ENCODE results near the gene NUDT3. TPM values are rescaled to one million over a fixed set of nuclear protein-coding genes. Genes with fewer than 3 reads are reported as not detected.

Gene NUDT3
- total RNA-seq, 1 donor from 2014 or later = 16.7 TPM

GRCh38 chr6:34277763-34278112 lies 114.7 kb downstream of the NUDT3 start:
- no peak overlapping the region for H3K4me3 Mint-ChIP-seq (ENCODE audit: unreplicated experiment)
- H3K27me3 ChIP-seq (ENCODE audit: insufficient read depth, low read length) = no peaks in the 10 kb centered on the region
- TF ChIP-seq EZH2 (IDR thresholded peaks at IDR 0.05; ENCODE audit: insufficient read depth, low read length) (no peak), CTCF (IDR thresholded peaks at IDR 0.05; ENCODE audit: insufficient read depth, low read depth, low read length) (no peak)
- no peak for DNase-seq (ENCODE audit: low read depth)
- no peaks in the 10 kb centered on the region for H3K4me1 ChIP-seq (ENCODE audit: insufficient read depth, low read length)
- H2AFZ ChIP-seq (ENCODE audit: low read depth, low read length) = no peak overlapping the region
- no peak overlapping the region for H3K27ac Mint-ChIP-seq (ENCODE audit: unreplicated experiment)
- peaks cover 2% of the 10 kb centered on the region for H3K4me1 Mint-ChIP-seq (ENCODE audit: low read depth, unreplicated experiment)
- no peaks in the 10 kb centered on the region for H3K79me2 ChIP-seq (ENCODE audit: insufficient read depth, low read length)
- no peak overlapping the region for H3K4me3 ChIP-seq (ENCODE audit: insufficient read depth, low read depth, low read length)
- H3K27me3 Mint-ChIP-seq (ENCODE audit: low read depth, unreplicated experiment) = no peaks in the 10 kb centered on the region
- H3K4me2 ChIP-seq (ENCODE audit: low read length) = no peak overlapping the region
- H3K36me3 Mint-ChIP-seq (ENCODE audit: low read depth, unreplicated experiment) = peaks cover 33% of the 10 kb centered on the region
- H3K27ac ChIP-seq (ENCODE audit: low read depth, low read length) = no peak overlapping the region
- H3K9me3 Mint-ChIP-seq (ENCODE audit: unreplicated experiment) = no peaks in the 10 kb centered on the region
- no peaks in the 10 kb centered on the region for H3K36me3 ChIP-seq (ENCODE audit: insufficient read depth, low read length)
- H3K9ac ChIP-seq (ENCODE audit: low read length) = no peak overlapping the region
- FAIRE-seq = no peak
- peaks cover 3% of the 10 kb centered on the region for H4K20me1 ChIP-seq (ENCODE audit: insufficient read depth, low read length)
- no peaks in the 10 kb centered on the region for H3K9me3 ChIP-seq (ENCODE audit: insufficient read depth, low read depth, low read length)

GRCh38 chr6:34276881-34277762 lies 115.3 kb downstream of the NUDT3 start:
- H3K4me3 Mint-ChIP-seq (ENCODE audit: unreplicated experiment) = no peak overlapping the region
- Histone ChIP-seq H3K9ac (ENCODE audit: low read length) (no peak overlapping the region), H3K4me1 (ENCODE audit: insufficient read depth, low read length) (no peaks in the 10 kb centered on the region), H3K4me2 (ENCODE audit: low read length) (no peak overlapping the region), H3K4me3 (ENCODE audit: insufficient read depth, low read depth, low read length) (no peak overlapping the region), H3K27ac (ENCODE audit: low read depth, low read length) (no peak overlapping the region), H3K27me3 (ENCODE audit: insufficient read depth, low read length) (no peaks in the 10 kb centered on the region), H3K36me3 (ENCODE audit: insufficient read depth, low read length) (no peaks in the 10 kb centered on the region), H2AFZ (ENCODE audit: low read depth, low read length) (no peak overlapping the region), H3K79me2 (ENCODE audit: insufficient read depth, low read length) (no peaks in the 10 kb centered on the region), H4K20me1 (ENCODE audit: insufficient read depth, low read length) (peaks cover 3% of the 10 kb centered on the region), H3K9me3 (ENCODE audit: insufficient read depth, low read depth, low read length) (no peaks in the 10 kb centered on the region)
- H3K27me3 Mint-ChIP-seq (ENCODE audit: low read depth, unreplicated experiment) = no peaks in the 10 kb centered on the region
- H3K27ac Mint-ChIP-seq (ENCODE audit: unreplicated experiment) = no peak overlapping the region
- no peak for DNase-seq (ENCODE audit: low read depth)
- H3K9me3 Mint-ChIP-seq (ENCODE audit: unreplicated experiment) = no peaks in the 10 kb centered on the region
- H3K36me3 Mint-ChIP-seq (ENCODE audit: low read depth, unreplicated experiment) = peaks cover 33% of the 10 kb centered on the region
- peaks cover 2% of the 10 kb centered on the region for H3K4me1 Mint-ChIP-seq (ENCODE audit: low read depth, unreplicated experiment)
- no peak for FAIRE-seq
- TF ChIP-seq EZH2 (IDR thresholded peaks at IDR 0.05; ENCODE audit: insufficient read depth, low read length) (no peak), CTCF (IDR thresholded peaks at IDR 0.05; ENCODE audit: insufficient read depth, low read depth, low read length) (no peak)

GRCh38 chr6:34276191-34276590 lies 116.3 kb downstream of the NUDT3 start:
- Histone ChIP-seq H3K9ac (ENCODE audit: low read length) (no peak overlapping the region), H3K36me3 (ENCODE audit: insufficient read depth, low read length) (no peaks in the 10 kb centered on the region), H3K4me1 (ENCODE audit: insufficient read depth, low read length) (no peaks in the 10 kb centered on the region), H3K9me3 (ENCODE audit: insufficient read depth, low read depth, low read length) (no peaks in the 10 kb centered on the region), H4K20me1 (ENCODE audit: insufficient read depth, low read length) (peaks cover 3% of the 10 kb centered on the region), H3K27me3 (ENCODE audit: insufficient read depth, low read length) (no peaks in the 10 kb centered on the region), H3K79me2 (ENCODE audit: insufficient read depth, low read length) (no peaks in the 10 kb centered on the region), H3K4me2 (ENCODE audit: low read length) (no peak overlapping the region), H2AFZ (ENCODE audit: low read depth, low read length) (no peak overlapping the region), H3K4me3 (ENCODE audit: insufficient read depth, low read depth, low read length) (no peak overlapping the region), H3K27ac (ENCODE audit: low read depth, low read length) (no peak overlapping the region)
- DNase-seq (ENCODE audit: low read depth) (no peak), FAIRE-seq (no peak)
- Mint-ChIP-seq H3K27me3 (ENCODE audit: low read depth, unreplicated experiment) (no peaks in the 10 kb centered on the region), H3K27ac (ENCODE audit: unreplicated experiment) (no peak overlapping the region), H3K4me3 (ENCODE audit: unreplicated experiment) (no peak overlapping the region), H3K9me3 (ENCODE audit: unreplicated experiment) (no peaks in the 10 kb centered on the region), H3K4me1 (ENCODE audit: low read depth, unreplicated experiment) (peaks cover 2% of the 10 kb centered on the region), H3K36me3 (ENCODE audit: low read depth, unreplicated experiment) (peaks cover 33% of the 10 kb centered on the region)
- TF ChIP-seq EZH2 (IDR thresholded peaks at IDR 0.05; ENCODE audit: insufficient read depth, low read length) = no peak
- TF ChIP-seq CTCF (IDR thresholded peaks at IDR 0.05; ENCODE audit: insufficient read depth, low read depth, low read length) = no peak

Data from astrocyte (in vitro differentiated cells and primary cell).